ENCODE results near the gene DUSP16.

Gene DUSP16

GRCh38 chr12:12432364-12432763 is 130.3 kb downstream of the DUSP16 start:
- no peak for DNase-seq

DNA sequence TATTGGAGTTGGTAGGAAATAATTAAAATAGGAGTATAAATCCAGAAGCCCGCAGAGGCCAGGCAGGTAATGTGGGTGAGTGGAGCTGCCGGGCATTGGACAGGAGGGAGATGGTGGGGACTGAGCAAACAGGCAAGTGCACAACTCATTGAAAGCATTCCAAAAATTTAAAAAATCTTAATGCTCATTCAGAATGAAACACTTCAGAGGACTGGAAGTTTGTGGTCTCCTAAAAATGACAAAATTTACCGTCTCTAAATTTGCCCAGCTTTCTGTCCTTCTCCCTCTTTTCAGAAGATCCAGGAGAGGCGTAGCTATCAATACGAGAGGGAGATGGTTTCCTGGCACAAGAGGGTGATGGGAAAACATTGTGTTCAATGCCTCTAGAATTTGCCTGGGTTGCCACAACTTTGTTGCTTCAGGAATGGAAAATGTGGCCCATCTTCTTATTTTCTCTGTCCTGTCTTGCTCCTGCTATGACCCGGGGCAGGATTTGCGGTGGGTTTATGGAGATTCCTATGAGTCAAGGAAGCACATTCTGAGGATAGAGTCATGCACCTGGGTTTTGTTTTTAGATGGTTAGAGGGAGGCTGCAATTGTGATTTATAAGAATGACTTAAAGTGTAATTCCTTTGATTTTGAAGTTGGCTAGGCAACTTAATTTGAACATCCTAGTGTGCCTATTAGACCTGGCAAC is 133.6 kb downstream of the DUSP16 start:
- no peak for DNase-seq

- no peak for DNase-seq
These were observed 134.6 kb downstream of the DUSP16 start for GRCh38 chr12:12428047-12428446.

DNA sequence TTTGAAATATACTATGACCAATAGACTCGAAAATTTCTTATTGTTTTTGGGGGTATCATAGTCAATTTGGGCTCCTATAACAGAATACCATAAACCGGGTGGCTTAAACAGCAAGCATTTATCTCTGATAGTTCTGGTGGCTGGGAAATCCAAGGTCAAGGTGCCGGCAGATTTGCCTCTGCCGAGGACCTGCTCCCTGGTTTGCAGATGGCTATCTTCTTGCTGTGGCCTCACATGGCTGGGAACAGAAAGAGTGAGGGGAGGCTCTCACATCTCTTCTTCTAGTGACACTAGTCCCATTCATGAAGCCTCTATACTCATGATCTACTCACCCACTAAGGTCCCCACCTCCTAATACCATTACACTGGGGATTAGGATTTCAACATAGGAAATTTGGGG is 135.1 kb downstream of the DUSP16 start:
- DNase-seq, result no peak

- DNase-seq, result no peak
These were observed 137.0 kb downstream of the DUSP16 start for GRCh38 chr12:12425616-12426015.

- no peak for DNase-seq
These were observed 137.7 kb downstream of the DUSP16 start for GRCh38 chr12:12425001-12425400.

Data from GF-D8 (cell line).